ENCODE measurements around the gene EFCAB11. TPM values are rescaled to one million over a fixed set of nuclear protein-coding genes. Genes with fewer than 3 reads are reported as not detected.

Gene EFCAB11
- total and polyA plus RNA-seq, 8 donors, result 5.3 to 13.9 (median 11.3) TPM

GRCh38 chr14:89773644-89774316, 180.8 kb downstream of the EFCAB11 start:
- peak overlapping the region in 1 of 2 donors; percentile 65 for H3K27ac ChIP-seq
- H3K9me3 ChIP-seq, result no peaks in the 10 kb centered on the region
- peak; percentile 75 for ATAC-seq

GRCh38 chr14:89773151-89773550, 181.4 kb downstream of the EFCAB11 start:
- intact Hi-C loops (cut with DNase I), result no loop called here
- Histone ChIP-seq H3K36me3 (no peaks in the 10 kb centered on the region), H3K4me1 (peaks cover 0 to 30% of the 10 kb centered on the region in 2 donors), H3K27me3 (no peaks in the 10 kb centered on the region), H3K9me3 (no peaks in the 10 kb centered on the region), H3K4me3 (no peak overlapping the region), H3K27ac (peak overlapping the region in 1 of 2 donors; percentile 65)
- ATAC-seq, result no peak
- TF ChIP-seq CTCF (IDR thresholded peaks at IDR 0.05), result no peak
- no peak for DNase-seq

More at GRCh38 chr14:89773644-89774316, 180.8 kb downstream of the EFCAB11 start:
- TF ChIP-seq CTCF (IDR thresholded peaks at IDR 0.05), result no peak
- intact Hi-C loops (cut with DNase I), result no loop called here
- H3K4me1 ChIP-seq, result peaks cover 0 to 30% of the 10 kb centered on the region in 2 donors
- no peaks in the 10 kb centered on the region for H3K36me3 ChIP-seq
- DNase-seq, result peak in 2 of 4 donors; percentile 60 to 92
- H3K4me3 ChIP-seq, result no peak overlapping the region
- H3K27me3 ChIP-seq, result no peaks in the 10 kb centered on the region

GRCh38 chr14:89771251-89771650, 183.3 kb downstream of the EFCAB11 start:
- no peak for DNase-seq
- ATAC-seq, result no peak

GRCh38 chr14:89767861-89768268, 186.7 kb downstream of the EFCAB11 start:
- Histone ChIP-seq H3K36me3 (no peaks in the 10 kb centered on the region), H3K4me3 (no peak overlapping the region), H3K9me3 (no peaks in the 10 kb centered on the region), H3K4me1 (peaks cover 0 to 5% of the 10 kb centered on the region in 2 donors), H3K27ac (no peak overlapping the region), H3K27me3 (no peaks in the 10 kb centered on the region)
- DNase-seq, result peak in 1 of 4 donors; percentile 11
- peak; percentile 30 to 32 for TF ChIP-seq CTCF (IDR thresholded peaks at IDR 0.05)
- intact Hi-C loops (cut with DNase I), result loop anchor here in 1 of 2 donors (5.0 kb wide), 1 partner anchor 726 kb away; no protein-coding TSS in a partner anchor
- ATAC-seq, result peak; percentile 68

More at GRCh38 chr14:89771251-89771650, 183.3 kb downstream of the EFCAB11 start:
- no peaks in the 10 kb centered on the region for H3K27me3 ChIP-seq
- H3K4me3 ChIP-seq, result no peak overlapping the region
- H3K27ac ChIP-seq, result no peak overlapping the region
- no peaks in the 10 kb centered on the region for H3K9me3 ChIP-seq
- intact Hi-C loops (cut with DNase I), result no loop called here
- H3K4me1 ChIP-seq, result peaks cover 0 to 35% of the 10 kb centered on the region in 2 donors
- TF ChIP-seq CTCF (IDR thresholded peaks at IDR 0.05), result no peak
- no peaks in the 10 kb centered on the region for H3K36me3 ChIP-seq

- H3K9me3 ChIP-seq, result no peaks in the 10 kb centered on the region
- H3K27ac ChIP-seq, result no peak overlapping the region
- DNase-seq (no peak), ATAC-seq (no peak)
- intact Hi-C loops (cut with DNase I), result loop anchor here in 1 of 2 donors (5.0 kb wide), 1 partner anchor 725 kb away; no protein-coding TSS in a partner anchor
- no peak overlapping the region for H3K4me3 ChIP-seq
- H3K4me1 ChIP-seq, result peaks cover 0 to 5% of the 10 kb centered on the region in 2 donors
- H3K36me3 ChIP-seq, result no peaks in the 10 kb centered on the region
- TF ChIP-seq CTCF (IDR thresholded peaks at IDR 0.05), result no peak
- H3K27me3 ChIP-seq, result no peaks in the 10 kb centered on the region
Measured at GRCh38 chr14:89767131-89767530, 187.4 kb downstream of the EFCAB11 start.
